ENCODE results near the gene GSG1L. TPM values are rescaled to one million over a fixed set of nuclear protein-coding genes. Genes with fewer than 3 reads are reported as not detected.

Gene GSG1L
- total and polyA plus RNA-seq, 12 donors = 0.11 TPM; not detected in 11

DNA sequence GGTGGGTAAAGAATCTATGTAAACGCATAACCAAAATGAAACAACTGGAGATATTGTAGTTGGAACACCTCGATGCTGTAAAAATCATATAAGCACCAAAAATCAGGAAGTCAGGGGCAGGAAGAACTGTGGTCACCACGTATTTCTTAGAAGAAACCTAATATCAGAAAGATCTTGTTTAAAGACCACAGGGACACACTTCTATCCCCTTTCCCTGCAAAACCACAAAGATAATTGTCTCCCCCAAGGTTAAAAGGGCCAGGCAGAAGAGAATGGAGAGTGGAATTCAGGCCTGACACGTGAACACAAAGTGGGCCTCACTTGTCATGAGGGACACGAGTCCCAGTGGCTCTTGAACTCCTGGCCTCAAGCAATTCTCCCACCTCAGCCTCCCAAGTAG lies 68.1 kb downstream of the GSG1L start:
- no peaks in the 10 kb centered on the region for H3K4me1 ChIP-seq (replicated peaks in 1 of 2)
- no peaks in the 10 kb centered on the region for H3K27me3 ChIP-seq
- no peak overlapping the region for H3K27ac ChIP-seq
- H3K9me3 ChIP-seq (replicated peaks in 1 of 3) = no peaks in the 10 kb centered on the region
- no peak for DNase-seq
- no peak overlapping the region for H3K4me3 ChIP-seq
- no peaks in the 10 kb centered on the region for H3K36me3 ChIP-seq (replicated peaks in 1 of 2)
- TF ChIP-seq, protein P1, sequence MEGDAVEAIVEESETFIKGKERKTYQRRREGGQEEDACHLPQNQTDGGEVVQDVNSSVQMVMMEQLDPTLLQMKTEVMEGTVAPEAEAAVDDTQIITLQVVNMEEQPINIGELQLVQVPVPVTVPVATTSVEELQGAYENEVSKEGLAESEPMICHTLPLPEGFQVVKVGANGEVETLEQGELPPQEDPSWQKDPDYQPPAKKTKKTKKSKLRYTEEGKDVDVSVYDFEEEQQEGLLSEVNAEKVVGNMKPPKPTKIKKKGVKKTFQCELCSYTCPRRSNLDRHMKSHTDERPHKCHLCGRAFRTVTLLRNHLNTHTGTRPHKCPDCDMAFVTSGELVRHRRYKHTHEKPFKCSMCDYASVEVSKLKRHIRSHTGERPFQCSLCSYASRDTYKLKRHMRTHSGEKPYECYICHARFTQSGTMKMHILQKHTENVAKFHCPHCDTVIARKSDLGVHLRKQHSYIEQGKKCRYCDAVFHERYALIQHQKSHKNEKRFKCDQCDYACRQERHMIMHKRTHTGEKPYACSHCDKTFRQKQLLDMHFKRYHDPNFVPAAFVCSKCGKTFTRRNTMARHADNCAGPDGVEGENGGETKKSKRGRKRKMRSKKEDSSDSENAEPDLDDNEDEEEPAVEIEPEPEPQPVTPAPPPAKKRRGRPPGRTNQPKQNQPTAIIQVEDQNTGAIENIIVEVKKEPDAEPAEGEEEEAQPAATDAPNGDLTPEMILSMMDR (IDR thresholded peaks at IDR 0.05) = no peak
- no peak for TF ChIP-seq POLR2A (IDR thresholded peaks at IDR 0.05)
- intact Hi-C loops (cut with DNase I) = no loop called here
- WGBS, 4 donors = 49 to 65% (median 58%) methylated on average over 5 of the region's 5 CpGs

- H3K4me1 ChIP-seq (replicated peaks in 1 of 2) = no peaks in the 10 kb centered on the region
- no peaks in the 10 kb centered on the region for H3K36me3 ChIP-seq (replicated peaks in 1 of 2)
- H3K4me3 ChIP-seq = no peak overlapping the region
- WGBS, 4 donors = 51 to 59% (median 56%) methylated on average over 4 of the region's 4 CpGs
- no peak for DNase-seq
- intact Hi-C loops (cut with DNase I) = no loop called here
- no peaks in the 10 kb centered on the region for H3K27me3 ChIP-seq
- TF ChIP-seq, protein P1 (IDR thresholded peaks at IDR 0.05) = no peak
- TF ChIP-seq POLR2A (IDR thresholded peaks at IDR 0.05) = no peak
- H3K27ac ChIP-seq = no peak overlapping the region
- H3K9me3 ChIP-seq (replicated peaks in 1 of 3) = no peaks in the 10 kb centered on the region
Measured at GRCh38 chr16:27994686-27995085, 68.8 kb downstream of the GSG1L start.

DNA sequence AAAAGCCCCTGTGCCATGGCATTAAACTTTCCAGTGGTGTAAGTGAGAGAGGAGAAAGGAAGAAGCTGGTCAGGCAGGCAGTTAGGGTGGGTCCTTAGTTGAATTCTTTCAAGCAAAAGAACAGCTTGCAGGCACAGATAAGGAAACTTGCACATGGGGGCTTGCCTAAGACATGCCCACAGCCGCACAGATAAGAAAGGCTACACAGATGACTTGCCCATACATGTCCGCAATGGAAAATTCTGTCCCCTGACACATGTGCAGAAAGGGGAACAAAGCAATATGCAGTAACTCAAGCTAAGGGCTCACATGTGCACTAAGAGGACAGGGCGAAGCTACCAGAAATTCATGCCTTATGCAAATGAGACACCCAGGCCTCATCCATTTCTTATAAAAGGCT lies 69.9 kb downstream of the GSG1L start:
- H3K36me3 ChIP-seq (replicated peaks in 1 of 2) = no peaks in the 10 kb centered on the region
- no peak for DNase-seq
- no peak for TF ChIP-seq POLR2A (IDR thresholded peaks at IDR 0.05)
- TF ChIP-seq, protein P1 (IDR thresholded peaks at IDR 0.05) = no peak
- H3K4me3 ChIP-seq = no peak overlapping the region
- no peaks in the 10 kb centered on the region for H3K4me1 ChIP-seq (replicated peaks in 1 of 2)
- no peak overlapping the region for H3K27ac ChIP-seq
- no peaks in the 10 kb centered on the region for H3K9me3 ChIP-seq (replicated peaks in 1 of 3)
- no peaks in the 10 kb centered on the region for H3K27me3 ChIP-seq
- intact Hi-C loops (cut with DNase I) = no loop called here
- 92 to 100% (median 95%) methylated on average over 2 to 3 of the region's 3 CpGs for WGBS, 4 donors

- 73 to 78% (median 77%) methylated on average over 9 of the region's 9 CpGs for WGBS, 4 donors
- Histone ChIP-seq H3K27ac (no peak overlapping the region), H3K4me3 (no peak overlapping the region), H3K36me3 (replicated peaks in 1 of 2) (no peaks in the 10 kb centered on the region), H3K27me3 (no peaks in the 10 kb centered on the region), H3K9me3 (replicated peaks in 1 of 3) (no peaks in the 10 kb centered on the region), H3K4me1 (replicated peaks in 1 of 2) (no peaks in the 10 kb centered on the region)
- TF ChIP-seq, protein P1 (IDR thresholded peaks at IDR 0.05) = no peak
- TF ChIP-seq POLR2A (IDR thresholded peaks at IDR 0.05) = no peak
- DNase-seq = no peak
- intact Hi-C loops (cut with DNase I) = no loop called here
Measured at GRCh38 chr16:27991876-27992275, 71.6 kb downstream of the GSG1L start.

All from adrenal gland (tissue), 12 donors.